ENCODE results near the gene HERC6. TPM values are rescaled to one million over a fixed set of nuclear protein-coding genes. Genes with fewer than 3 reads are reported as not detected.

The HERC6 gene
- total RNA-seq, 1 experiment from 2014 or later = 4.1 TPM

DNA sequence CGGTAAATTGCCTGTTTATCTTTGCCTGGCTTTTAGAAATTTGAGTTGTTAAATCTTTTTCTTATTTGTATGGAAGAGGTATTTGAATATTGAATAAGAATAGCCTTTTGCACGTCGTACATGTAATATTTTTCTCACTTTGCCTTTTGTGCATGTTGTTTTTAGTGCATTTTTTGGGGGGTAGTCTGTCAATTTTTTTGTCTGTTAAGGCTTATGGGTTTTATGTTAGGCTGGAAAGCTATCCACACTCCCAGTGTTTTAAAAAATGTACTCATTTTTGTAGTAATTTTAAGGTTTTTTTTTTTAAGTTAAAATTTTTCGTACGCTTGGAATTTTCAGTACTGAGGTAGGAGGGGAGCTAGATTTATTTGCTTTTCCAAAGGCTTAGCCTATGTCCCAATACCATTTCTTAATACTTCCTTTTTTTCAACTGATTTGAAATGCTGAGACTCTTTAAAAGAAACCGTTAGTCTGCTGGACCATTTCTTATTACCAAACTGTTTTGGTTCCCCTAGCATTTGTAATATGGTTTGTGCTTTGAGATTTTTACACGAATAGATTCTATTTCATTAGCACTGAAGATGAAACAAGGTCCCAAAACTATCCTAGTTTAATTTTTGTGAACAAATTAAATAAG is 79.6 kb downstream of the HERC6 start (continued):
- TF ChIP-seq, protein P1, sequence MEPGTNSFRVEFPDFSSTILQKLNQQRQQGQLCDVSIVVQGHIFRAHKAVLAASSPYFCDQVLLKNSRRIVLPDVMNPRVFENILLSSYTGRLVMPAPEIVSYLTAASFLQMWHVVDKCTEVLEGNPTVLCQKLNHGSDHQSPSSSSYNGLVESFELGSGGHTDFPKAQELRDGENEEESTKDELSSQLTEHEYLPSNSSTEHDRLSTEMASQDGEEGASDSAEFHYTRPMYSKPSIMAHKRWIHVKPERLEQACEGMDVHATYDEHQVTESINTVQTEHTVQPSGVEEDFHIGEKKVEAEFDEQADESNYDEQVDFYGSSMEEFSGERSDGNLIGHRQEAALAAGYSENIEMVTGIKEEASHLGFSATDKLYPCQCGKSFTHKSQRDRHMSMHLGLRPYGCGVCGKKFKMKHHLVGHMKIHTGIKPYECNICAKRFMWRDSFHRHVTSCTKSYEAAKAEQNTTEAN (CRISPR knock-in tag; IDR thresholded peaks at IDR 0.05) = no peak
- TF ChIP-seq ZNF232 (CRISPR knock-in tag; IDR thresholded peaks at IDR 0.05) = no peak
- no peak for TF ChIP-seq ZNF423 (CRISPR knock-in tag; IDR thresholded peaks at IDR 0.05)

DNA sequence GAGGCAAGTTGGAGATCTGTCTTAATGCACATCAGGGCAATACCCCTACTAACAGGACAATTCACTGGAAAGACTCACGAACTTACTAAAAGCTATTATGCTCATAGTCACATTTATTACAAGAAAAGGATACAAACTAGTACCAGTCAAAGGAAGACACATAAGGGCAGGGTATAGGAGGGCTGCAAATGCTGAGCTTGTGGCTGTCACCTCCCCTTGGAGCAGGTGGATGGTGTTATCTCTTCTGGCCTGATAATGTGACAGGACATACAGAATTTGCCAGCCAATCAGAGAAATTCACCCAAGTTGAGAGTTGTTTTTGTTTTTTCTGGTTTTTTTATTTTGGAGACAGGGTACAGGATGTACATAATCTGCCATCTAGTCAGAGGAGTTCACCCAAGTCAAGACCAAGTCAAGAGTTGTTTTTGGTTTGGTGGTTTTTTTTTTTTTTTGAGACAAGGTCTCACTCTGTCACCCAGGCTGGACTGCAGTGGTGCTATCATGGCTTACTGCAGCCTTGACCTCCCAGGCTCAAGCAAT is 87.1 kb downstream of the HERC6 start:
- ATAC-seq (no peak), DNase-seq (ENCODE audit: low spot score) (no peak)
- Mint-ChIP-seq H3K4me3 (no peak overlapping the region), H3K27me3 (ENCODE audit: low read depth) (no peaks in the 10 kb centered on the region), H3K4me1 (peaks cover 3% of the 10 kb centered on the region), H3K36me3 (peaks cover 26% of the 10 kb centered on the region), H3K27ac (no peak overlapping the region), H3K9me3 (no peaks in the 10 kb centered on the region)
- CTCF ChIA-PET = interaction anchor here (1.2 kb wide), 1 partner anchor 9 kb away, joined by 6 read pairs; the partner anchor contains the start of gene HERC5
- POLR2A ChIA-PET = no interaction called here
- TF ChIP-seq, protein P2, sequence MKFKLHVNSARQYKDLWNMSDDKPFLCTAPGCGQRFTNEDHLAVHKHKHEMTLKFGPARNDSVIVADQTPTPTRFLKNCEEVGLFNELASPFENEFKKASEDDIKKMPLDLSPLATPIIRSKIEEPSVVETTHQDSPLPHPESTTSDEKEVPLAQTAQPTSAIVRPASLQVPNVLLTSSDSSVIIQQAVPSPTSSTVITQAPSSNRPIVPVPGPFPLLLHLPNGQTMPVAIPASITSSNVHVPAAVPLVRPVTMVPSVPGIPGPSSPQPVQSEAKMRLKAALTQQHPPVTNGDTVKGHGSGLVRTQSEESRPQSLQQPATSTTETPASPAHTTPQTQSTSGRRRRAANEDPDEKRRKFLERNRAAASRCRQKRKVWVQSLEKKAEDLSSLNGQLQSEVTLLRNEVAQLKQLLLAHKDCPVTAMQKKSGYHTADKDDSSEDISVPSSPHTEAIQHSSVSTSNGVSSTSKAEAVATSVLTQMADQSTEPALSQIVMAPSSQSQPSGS (CRISPR knock-in tag; IDR thresholded peaks at IDR 0.05; ENCODE audit: borderline replicate concordance, low read depth) = no peak
- TF ChIP-seq, protein P3, sequence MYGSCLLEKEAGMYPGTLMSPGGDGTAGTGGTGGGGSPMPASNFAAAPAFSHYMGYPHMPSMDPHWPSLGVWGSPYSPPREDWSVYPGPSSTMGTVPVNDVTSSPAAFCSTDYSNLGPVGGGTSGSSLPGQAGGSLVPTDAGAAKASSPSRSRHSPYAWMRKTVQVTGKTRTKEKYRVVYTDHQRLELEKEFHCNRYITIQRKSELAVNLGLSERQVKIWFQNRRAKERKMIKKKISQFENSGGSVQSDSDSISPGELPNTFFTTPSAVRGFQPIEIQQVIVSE (CRISPR knock-in tag; IDR thresholded peaks at IDR 0.05; ENCODE audit: borderline replicate concordance) = no peak
- no peak for TF ChIP-seq ZNF416 (CRISPR knock-in tag; IDR thresholded peaks at IDR 0.05)
- TF ChIP-seq, protein P4, sequence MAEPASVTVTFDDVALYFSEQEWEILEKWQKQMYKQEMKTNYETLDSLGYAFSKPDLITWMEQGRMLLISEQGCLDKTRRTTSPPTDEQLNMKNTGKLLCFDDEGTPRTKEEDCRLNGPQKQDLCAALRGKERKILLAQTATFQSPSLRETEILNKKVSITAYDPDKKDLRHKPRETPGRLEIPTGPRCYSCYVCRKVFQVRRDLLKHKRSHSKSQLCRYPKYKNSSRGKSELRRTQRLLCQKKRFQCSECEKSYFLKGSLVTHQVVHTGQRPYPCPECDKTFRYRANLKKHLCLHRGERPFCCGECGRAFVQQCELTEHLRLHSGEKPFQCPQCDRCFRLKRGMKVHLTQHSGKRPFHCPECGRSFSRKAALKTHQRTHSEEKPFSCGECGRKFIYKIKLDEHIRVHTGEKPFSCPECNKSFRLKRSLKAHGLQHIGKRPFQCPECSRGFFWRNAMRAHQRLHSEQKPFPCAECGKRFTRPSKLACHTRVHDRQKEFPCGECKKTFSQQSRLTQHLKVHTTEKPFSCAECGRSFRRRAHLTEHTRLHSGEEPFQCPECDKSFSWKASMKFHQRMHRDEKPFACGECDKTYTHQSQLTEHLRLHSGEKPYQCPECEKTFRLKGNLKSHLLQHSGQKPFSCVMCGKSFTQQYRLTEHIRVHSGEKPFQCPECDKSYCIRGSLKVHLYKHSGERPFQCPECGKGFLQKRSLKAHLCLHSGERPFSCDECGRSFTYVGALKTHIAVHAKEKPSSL (CRISPR knock-in tag; conservative IDR thresholded peaks at IDR 0.05) = no peak
- TF ChIP-seq, protein P5, sequence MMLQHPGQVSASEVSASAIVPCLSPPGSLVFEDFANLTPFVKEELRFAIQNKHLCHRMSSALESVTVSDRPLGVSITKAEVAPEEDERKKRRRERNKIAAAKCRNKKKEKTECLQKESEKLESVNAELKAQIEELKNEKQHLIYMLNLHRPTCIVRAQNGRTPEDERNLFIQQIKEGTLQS (CRISPR knock-in tag; conservative IDR thresholded peaks at IDR 0.05) = no peak
- TF ChIP-seq, protein P6, sequence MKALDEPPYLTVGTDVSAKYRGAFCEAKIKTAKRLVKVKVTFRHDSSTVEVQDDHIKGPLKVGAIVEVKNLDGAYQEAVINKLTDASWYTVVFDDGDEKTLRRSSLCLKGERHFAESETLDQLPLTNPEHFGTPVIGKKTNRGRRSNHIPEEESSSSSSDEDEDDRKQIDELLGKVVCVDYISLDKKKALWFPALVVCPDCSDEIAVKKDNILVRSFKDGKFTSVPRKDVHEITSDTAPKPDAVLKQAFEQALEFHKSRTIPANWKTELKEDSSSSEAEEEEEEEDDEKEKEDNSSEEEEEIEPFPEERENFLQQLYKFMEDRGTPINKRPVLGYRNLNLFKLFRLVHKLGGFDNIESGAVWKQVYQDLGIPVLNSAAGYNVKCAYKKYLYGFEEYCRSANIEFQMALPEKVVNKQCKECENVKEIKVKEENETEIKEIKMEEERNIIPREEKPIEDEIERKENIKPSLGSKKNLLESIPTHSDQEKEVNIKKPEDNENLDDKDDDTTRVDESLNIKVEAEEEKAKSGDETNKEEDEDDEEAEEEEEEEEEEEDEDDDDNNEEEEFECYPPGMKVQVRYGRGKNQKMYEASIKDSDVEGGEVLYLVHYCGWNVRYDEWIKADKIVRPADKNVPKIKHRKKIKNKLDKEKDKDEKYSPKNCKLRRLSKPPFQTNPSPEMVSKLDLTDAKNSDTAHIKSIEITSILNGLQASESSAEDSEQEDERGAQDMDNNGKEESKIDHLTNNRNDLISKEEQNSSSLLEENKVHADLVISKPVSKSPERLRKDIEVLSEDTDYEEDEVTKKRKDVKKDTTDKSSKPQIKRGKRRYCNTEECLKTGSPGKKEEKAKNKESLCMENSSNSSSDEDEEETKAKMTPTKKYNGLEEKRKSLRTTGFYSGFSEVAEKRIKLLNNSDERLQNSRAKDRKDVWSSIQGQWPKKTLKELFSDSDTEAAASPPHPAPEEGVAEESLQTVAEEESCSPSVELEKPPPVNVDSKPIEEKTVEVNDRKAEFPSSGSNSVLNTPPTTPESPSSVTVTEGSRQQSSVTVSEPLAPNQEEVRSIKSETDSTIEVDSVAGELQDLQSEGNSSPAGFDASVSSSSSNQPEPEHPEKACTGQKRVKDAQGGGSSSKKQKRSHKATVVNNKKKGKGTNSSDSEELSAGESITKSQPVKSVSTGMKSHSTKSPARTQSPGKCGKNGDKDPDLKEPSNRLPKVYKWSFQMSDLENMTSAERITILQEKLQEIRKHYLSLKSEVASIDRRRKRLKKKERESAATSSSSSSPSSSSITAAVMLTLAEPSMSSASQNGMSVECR (CRISPR knock-in tag; IDR thresholded peaks at IDR 0.05; ENCODE audit: borderline replicate concordance) = no peak
- TF ChIP-seq, protein P7, sequence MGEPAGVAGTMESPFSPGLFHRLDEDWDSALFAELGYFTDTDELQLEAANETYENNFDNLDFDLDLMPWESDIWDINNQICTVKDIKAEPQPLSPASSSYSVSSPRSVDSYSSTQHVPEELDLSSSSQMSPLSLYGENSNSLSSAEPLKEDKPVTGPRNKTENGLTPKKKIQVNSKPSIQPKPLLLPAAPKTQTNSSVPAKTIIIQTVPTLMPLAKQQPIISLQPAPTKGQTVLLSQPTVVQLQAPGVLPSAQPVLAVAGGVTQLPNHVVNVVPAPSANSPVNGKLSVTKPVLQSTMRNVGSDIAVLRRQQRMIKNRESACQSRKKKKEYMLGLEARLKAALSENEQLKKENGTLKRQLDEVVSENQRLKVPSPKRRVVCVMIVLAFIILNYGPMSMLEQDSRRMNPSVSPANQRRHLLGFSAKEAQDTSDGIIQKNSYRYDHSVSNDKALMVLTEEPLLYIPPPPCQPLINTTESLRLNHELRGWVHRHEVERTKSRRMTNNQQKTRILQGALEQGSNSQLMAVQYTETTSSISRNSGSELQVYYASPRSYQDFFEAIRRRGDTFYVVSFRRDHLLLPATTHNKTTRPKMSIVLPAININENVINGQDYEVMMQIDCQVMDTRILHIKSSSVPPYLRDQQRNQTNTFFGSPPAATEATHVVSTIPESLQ (CRISPR knock-in tag; IDR thresholded peaks at IDR 0.05) = no peak
- no peak for TF ChIP-seq NR1H2 (CRISPR knock-in tag; IDR thresholded peaks at IDR 0.05)
- TF ChIP-seq EMX1 (CRISPR knock-in tag; IDR thresholded peaks at IDR 0.05) = no peak
- no peak for TF ChIP-seq SP1 (CRISPR knock-in tag; conservative IDR thresholded peaks at IDR 0.05)
- TF ChIP-seq FOXP1 (CRISPR knock-in tag; IDR thresholded peaks at IDR 0.05; ENCODE audit: borderline replicate concordance) = no peak
- TF ChIP-seq OVOL2 (CRISPR knock-in tag; IDR thresholded peaks at IDR 0.05; ENCODE audit: borderline replicate concordance) = no peak
- TF ChIP-seq JUN (CRISPR knock-in tag; IDR thresholded peaks at IDR 0.05) = no peak
